Adrenal gland (tissue), 5 donors: Measurements from ENCODE around the gene TMEM139.

Source experiments
- CTCF ChIP-seq, 6 experiments: fragments of 450-650 bp in 4 of 6; fragments of 200-600 bp in 2 of 6; sonication (generic) in 1 of 6; IDR thresholded peaks; 1 replicate in 5 of 6; 2 replicates in 1 of 6; pipeline versions ENCODE4 v1.5.1 to v1.8.0; 2016 to 2021; ENCODE audit warnings: antibody characterized with exemption in 6 of 6, mild to moderate bottlenecking in 2 of 6, moderate library complexity in 1 of 6
- POLR2A ChIP-seq, 2 donors: fragments of 450-650 bp; IDR thresholded peaks; one replicate each; pipeline ENCODE4 v1.6.1; 2017; ENCODE audit warnings: antibody characterized with exemption in 2 of 2, mild to moderate bottlenecking in 2 of 2, moderate library complexity in 1 of 2
- donor health status: DM: no; HTN: no; CAD: no.

DNA sequence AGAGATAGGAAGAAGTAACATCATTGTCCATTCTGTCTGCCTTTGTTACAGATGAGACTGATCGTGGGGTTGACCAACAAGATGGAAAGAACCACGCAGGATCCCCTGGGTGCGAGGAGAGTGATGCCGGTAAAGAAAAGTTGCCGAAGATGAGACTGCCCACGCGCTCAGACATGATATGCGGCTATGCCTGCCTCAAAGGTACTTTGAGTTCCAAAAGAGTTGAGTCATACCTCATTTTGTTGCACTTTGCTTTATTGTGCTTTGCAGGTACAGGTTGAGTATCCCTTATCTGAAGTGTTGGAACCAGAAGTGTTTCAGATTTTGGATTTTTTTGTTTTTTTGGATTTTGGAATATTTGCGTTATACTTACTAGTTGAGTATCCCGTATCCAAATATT is 19.0 kb downstream of the TMEM139 start:
- no peak for TF ChIP-seq POLR2A (IDR thresholded peaks at IDR 0.05)
- no peak for TF ChIP-seq CTCF (IDR thresholded peaks at IDR 0.05)
